GM19025 (cell line): ENCODE measurements around the gene GLT8D2.

Experiments
- ATAC-seq: cut with Tn5 transposase; IDR thresholded peaks from one replicate; pipeline ENCODE4 v1.9.1; 2021; ENCODE audit warnings: mild to moderate bottlenecking, low read depth, moderate library complexity; ENCODE audit not compliant: unreplicated experiment

Gene GLT8D2, protein sequence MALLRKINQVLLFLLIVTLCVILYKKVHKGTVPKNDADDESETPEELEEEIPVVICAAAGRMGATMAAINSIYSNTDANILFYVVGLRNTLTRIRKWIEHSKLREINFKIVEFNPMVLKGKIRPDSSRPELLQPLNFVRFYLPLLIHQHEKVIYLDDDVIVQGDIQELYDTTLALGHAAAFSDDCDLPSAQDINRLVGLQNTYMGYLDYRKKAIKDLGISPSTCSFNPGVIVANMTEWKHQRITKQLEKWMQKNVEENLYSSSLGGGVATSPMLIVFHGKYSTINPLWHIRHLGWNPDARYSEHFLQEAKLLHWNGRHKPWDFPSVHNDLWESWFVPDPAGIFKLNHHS

DNA sequence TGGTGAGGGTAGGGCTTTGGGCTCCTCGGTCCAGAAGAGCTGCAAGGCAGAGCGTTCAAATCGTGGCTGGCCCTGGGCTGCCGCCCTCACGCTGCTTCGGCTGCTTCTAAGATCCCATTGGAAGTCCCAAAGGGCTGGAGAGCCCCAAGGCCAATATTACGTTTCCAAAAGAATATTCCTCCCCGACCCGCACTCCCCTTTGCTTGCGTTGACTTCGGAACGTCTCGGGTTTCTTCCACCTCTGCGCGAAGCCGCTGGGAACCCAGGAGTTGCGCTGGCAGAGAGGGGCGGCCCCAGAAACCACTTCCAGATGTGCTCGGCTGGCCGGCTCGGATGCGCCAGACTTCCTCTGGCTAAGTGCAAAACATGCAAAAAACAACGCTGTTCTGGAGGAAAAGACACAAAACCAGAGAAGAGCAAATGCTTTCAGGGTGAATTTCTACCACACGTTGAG lies at the start of gene GLT8D2:
TSS of gene GLT8D2 (minus strand) at position 285 of the 454 bp plus-strand sequence. CDS start 30,539 bp downstream, outside the sequence.
- no peak for ATAC-seq

DNA sequence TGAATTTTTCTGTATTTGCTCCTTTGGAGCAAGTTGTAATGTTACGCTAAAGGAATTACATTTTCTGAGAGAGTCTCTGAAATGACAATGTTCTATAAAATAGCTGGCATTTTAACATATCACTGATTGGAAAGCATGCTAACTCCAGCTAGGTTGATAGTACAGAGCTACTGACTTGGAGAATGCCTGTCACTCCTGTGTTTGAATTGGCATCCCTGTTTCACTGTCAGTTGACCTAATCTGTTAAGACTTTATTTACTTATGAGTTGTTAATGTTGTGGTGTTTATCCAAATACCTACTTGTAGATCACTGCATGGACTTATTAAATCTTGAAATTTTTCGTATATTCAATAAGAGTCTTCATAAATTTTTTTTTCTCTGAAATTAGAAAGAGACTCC lies 48.0 kb upstream of the GLT8D2 start:
- ATAC-seq: no peak

DNA sequence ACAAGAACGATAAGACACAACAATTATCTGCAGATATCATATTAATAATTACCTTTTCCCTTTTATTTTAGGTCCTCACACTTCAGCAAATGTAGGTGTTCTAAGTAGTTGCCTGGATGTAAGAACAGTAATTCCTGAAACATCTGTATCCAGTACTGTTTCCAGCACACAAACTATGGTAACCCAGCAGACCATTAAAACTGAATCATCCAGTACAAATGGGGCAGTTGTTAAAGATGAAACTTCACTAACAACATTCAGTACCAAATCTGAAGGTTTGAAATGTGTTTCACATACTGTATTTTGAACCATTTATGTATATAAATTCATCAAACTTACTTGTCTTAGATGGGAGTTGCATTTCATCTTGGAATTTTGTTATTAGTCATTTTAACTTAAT lies 45.3 kb upstream of the GLT8D2 start:
- ATAC-seq: no peak

DNA sequence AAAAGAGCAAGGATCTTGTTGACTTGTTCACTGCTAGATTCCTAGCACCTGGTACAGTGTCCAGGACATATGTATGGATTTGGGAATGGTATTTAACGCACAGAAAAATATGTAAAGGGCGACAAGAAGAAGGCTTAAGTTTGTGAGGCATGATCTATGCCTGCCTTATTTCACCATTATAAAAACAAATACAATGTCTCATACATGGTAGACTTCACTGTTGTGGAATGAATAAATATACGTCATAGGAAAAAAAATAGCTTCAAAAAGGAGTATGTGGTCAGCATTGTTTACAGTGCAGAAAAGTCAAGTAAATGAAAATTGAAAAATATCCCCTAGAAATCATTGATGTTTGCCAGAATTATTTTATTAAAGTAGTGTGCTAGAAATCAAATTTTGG lies 44.3 kb upstream of the GLT8D2 start:
- ATAC-seq: no peak

GRCh38 chr12:104091136-104091535 lies 41.1 kb upstream of the GLT8D2 start:
- no peak for ATAC-seq

- ATAC-seq: no peak
Observed at GRCh38 chr12:104090685-104091084, 40.7 kb upstream of the GLT8D2 start.

DNA sequence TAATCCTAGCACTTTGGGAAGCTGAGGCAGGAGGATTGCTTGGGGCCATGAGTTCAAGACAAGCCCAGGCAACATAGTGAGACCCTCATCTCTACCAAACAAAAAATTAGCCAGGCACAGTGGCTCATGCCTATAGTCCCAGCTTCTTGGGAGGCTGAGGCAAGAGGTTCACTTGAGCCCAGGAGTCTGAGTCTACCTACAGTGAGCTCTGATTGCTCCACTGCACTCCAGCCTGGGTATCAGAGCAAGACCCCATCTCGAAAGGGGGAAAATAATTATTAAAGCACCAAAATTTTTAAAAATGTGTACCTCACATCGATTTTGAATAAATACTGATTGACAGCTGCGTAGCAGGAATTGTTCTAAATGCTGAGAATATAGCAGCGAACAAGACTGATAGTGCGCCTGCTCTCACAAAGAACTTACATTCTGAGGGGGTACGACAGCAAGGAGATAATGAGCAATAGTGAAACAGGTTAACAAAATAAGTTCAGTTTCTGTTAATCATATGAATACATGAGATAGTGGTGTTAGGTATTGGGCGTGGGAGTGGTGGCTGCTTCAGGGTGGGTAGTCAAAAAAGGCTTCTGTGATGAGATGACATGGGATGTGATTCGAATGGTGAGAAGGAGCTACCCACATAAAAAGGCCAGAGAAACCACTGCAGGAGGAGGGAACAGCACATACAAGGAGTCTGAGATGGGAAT lies 33.9 kb upstream of the GLT8D2 start:
- no peak for ATAC-seq

GRCh38 chr12:104080764-104081163 lies 30.8 kb upstream of the GLT8D2 start:
- ATAC-seq: no peak

DNA sequence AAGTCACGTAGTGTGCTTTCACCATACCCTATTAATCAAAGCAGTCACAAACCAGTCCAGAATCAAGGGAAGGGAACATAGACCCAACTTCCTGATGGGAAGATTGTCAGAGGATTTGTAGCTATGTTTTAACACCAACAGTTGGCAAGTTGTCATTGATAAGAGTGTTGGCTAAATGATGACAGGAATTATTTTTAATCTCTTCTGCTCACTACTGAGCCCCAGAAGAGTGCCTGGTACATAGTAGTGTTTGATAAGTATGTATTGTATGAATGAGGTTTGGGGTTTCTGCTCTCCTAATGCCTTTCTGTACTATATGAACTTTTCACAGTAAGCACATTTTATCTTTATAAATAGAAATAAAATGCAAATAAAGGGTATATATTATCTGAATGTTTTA lies 29.0 kb upstream of the GLT8D2 start:
- ATAC-seq: no peak

DNA sequence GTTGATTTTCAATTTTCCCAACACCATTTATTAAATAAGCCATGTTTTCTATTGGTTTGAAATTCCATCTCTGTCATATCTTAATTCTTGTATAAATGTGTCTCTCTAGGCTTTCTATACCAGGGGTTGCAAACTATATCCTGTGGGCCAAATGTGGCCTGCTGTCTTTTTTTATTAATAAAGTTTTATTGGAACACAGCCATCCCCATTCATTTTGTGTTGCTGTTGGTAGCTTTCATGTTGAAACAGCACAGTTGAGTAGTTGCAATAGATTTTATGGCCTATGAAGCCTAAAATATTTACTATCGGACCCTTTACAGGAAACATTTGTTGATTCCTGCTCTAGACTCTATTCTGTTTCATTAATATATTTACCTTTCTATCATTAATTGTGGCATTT lies 23.7 kb upstream of the GLT8D2 start:
- ATAC-seq: no peak

- ATAC-seq: no peak
Observed at GRCh38 chr12:104072099-104072498, 22.1 kb upstream of the GLT8D2 start.

DNA sequence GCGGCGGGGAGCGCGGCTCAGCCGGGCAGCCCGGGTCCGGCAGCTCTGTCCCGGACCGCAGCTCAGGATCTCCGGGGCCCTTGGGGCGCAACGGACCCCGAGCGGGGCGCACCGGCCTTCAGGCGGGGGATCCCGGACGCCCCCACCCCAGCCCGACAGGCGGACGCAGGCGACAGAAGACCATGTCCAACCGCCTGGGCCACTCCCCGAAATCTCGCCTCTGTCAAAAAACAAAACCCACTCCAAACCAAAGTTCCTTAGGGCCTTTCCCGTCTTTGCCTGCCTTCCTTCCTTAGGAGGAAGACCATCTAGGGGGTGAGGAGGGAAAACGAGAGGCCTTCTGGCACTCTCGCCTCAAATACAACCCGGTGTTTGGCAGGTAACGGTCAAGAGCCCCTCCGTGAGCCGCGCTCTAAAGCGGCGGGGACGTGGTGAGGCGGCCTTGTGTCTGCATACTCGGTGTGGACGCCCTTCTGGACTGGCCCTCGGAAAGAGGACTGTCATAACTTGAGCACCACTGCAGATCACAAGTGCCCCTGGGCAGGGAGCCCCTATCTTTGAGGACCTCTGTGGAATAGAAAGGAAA lies 14.9 kb upstream of the GLT8D2 start:
- ATAC-seq: peak; percentile 15

GRCh38 chr12:104064031-104064841 lies 14.2 kb upstream of the GLT8D2 start, which contains the start of gene HCFC2:
Gene HCFC2, plus strand, starts transcription at chr12:104064531. Its CDS starts 30 bp downstream, at chr12:104064561.
- ATAC-seq: peak; percentile 89

DNA sequence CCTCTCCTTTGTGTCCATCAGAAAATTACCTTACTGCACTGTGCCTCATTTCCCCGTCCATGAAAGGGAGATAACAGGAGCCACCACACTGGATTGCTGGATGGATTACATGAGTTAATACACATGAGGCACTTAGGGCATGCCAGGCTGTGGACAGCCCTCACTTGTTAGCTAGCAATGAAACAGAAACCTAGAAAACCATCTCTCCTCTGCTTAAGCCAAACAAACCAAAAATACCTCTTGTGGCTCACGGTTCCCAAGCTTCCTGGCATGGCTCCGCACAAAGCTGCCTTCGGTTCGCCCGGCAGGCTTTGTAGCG lies 13.7 kb upstream of the GLT8D2 start:
- ATAC-seq: peak; percentile 31

GRCh38 chr12:104060791-104061190 lies 10.8 kb upstream of the GLT8D2 start:
- no peak for ATAC-seq

GRCh38 chr12:104059963-104060362 lies 10.0 kb upstream of the GLT8D2 start:
- ATAC-seq: no peak

GRCh38 chr12:104058802-104059201 lies 8.8 kb upstream of the GLT8D2 start:
- no peak for ATAC-seq

DNA sequence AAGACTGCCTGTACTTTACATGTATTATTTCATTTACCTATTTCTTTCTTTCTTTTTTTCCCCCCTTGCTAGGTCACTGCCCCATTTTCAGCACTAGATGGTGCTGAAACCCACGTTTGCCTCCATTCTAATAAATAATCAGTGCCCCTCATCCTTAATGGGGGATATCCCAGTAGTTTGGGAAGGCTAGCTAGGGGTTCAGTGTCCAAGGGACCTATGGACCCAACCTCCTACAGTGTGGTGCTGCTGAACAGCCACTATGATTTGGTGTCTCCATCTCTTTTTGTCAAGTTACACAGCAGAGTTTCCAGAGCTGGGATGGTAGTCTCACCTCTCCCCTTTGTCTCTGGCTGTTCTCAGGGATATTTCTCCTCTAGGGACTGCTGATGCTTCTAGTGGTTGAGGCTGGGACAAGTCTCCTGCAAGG lies 7.8 kb upstream of the GLT8D2 start:
- ATAC-seq: no peak

DNA sequence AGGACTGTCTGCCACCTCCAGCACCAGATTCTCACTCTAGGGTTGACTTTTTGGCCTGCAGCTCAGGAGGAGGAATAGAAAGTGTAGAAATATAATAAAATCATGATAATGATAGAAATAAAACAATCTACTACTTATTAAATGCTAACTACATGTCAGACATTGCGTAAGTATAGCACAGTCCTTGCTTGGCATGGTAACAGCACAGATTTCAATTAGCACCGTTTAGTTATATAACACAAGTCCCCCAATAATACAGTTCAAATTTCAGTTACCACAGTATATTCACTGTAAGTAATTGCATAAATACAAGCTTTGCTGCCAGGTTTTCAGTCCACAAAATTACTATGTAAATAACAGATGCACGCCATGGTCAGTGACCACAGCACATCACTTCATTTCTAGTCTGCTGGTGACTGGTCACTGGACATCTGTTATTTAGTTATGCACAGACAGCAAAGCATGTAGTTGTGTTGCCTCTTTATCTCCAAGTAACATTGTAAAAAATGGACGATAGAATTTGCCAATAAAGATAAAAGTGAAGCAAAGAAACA lies 6.5 kb upstream of the GLT8D2 start:
- no peak for ATAC-seq

DNA sequence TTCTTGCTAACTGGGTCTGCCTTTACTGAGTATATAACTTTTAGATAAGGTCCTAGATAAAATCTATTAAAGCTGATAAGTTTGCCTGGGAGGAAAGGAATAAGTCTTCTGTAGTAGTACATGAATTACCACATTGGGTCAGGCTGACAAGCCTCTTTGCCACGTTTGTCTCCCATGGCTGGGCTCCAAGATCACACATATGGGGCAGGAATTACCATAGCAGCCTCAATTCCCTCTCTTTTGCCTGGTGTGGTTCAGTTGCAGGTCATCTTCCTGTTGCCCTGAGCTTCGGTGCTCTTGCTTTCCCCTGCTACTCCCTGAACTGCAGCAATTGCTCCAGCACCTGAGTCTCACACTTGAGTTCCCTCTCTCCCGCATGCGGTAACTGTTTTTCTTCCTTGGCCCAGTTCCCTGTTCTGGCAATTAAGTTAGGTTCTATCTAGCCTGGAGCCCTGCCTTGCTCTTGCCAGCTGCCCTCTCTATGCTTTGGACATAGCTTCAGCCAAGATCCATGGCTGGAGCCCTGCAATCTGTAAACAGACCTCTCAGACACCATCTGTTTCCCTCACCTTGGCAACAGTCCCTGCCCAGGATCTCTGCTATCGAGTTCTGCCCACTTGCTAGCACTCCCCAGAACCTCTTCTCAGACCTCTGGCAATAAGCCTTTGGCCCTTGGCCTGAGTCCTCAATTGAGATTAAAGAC lies 5.8 kb upstream of the GLT8D2 start:
- ATAC-seq: no peak
